Tibial nerve (tissue), 4 donors: ENCODE data around the gene LRRC3. TPM values are rescaled to one million over a fixed set of nuclear protein-coding genes. Genes with fewer than 3 reads are reported as not detected.

Experiments used
- DNase-seq, 2 donors: peaks; one replicate each; pipeline ENCODE4 v3.0.0-alpha.2; 2019; ENCODE audit warnings: low spot score in 2 of 2
- H3K27ac ChIP-seq, 4 donors: fragments of 200-600 bp; sonication (generic) in 3 of 4; one replicate each; pipeline ENCODE4 v1.5.1; 2017 to 2019; ENCODE audit warnings: mild to moderate bottlenecking in 1 of 4
- H3K27me3 ChIP-seq, 2 donors: fragments of 200-600 bp; sonication (generic) in 1 of 2; one replicate each; pipeline versions ENCODE4 v1.5.1 to v1.6.0; 2017 to 2019
- H3K36me3 ChIP-seq, 3 donors: fragments of 200-600 bp; sonication (generic); one replicate each; pipeline ENCODE4 v1.5.1; 2018 to 2019
- H3K4me1 ChIP-seq, 4 donors: fragments of 200-600 bp; sonication (generic) in 3 of 4; one replicate each; pipeline ENCODE4 v1.5.1; 2017 to 2019
- H3K4me3 ChIP-seq, 4 donors: fragments of 200-600 bp; sonication (generic) in 3 of 4; one replicate each; pipeline ENCODE4 v1.5.1; 2017 to 2019; ENCODE audit warnings: mild to moderate bottlenecking in 1 of 4, moderate library complexity in 1 of 4
- H3K9me3 ChIP-seq, 4 donors: fragments of 200-600 bp; sonication (generic) in 3 of 4; one replicate each; pipeline ENCODE4 v1.5.1; 2017 to 2019
- CTCF ChIP-seq, 5 experiments: fragments of 200-600 bp in 3 of 5; fragments of 450-650 bp in 2 of 5; sonication (generic) in 3 of 5; IDR thresholded peaks; one replicate each; pipeline ENCODE4 v1.5.1; 2016 to 2019; ENCODE audit warnings: antibody characterized with exemption in 5 of 5, mild to moderate bottlenecking in 3 of 5, moderate library complexity in 2 of 5
- EP300 ChIP-seq, 2 donors: sonication (generic); formaldehyde crosslinking; IDR thresholded peaks; one replicate each; pipeline ENCODE4 v1.6.1; 2017; ENCODE audit warnings: antibody characterized with exemption in 2 of 2, mild to moderate bottlenecking in 1 of 2
- POLR2A ChIP-seq, 2 donors: fragments of 450-650 bp; IDR thresholded peaks; one replicate each; pipeline ENCODE4 v1.6.1; 2017; ENCODE audit warnings: antibody characterized with exemption in 2 of 2, mild to moderate bottlenecking in 2 of 2, moderate library complexity in 2 of 2
- WGBS, 2 donors: methylation state at CpG; one replicate each; pipeline ENCODE4 v1.1.5; 2018; 5-methylcytosine and 5-hydroxymethylcytosine counted together
- total RNA-seq, 4 donors: library from RNA; depleted of rRNA; stranded (reverse); fragments of >200 nt; gene quantifications; one replicate each; pipeline ENCODE4 v1.1.0, GENCODE V29; 2016

The LRRC3 gene
- total RNA-seq, 4 donors from 2014 or later: 2.0 to 8.0 (median 3.8) TPM

GRCh38 chr21:44467859-44468195 lies 12.5 kb downstream of the LRRC3 start:
- TF ChIP-seq CTCF (IDR thresholded peaks at IDR 0.05) (no peak), EP300 (IDR thresholded peaks at IDR 0.05) (no peak), POLR2A (IDR thresholded peaks at IDR 0.05) (no peak)
- no peaks in the 10 kb centered on the region for H3K9me3 ChIP-seq
- no peak for DNase-seq
- no peaks in the 10 kb centered on the region for H3K27me3 ChIP-seq
- 92 to 95% methylated on average over 15 of the region's 15 CpGs for WGBS, 2 donors
- peaks cover 0 to 4% (median 0%) of the 10 kb centered on the region in 4 donors for H3K4me1 ChIP-seq
- no peak overlapping the region for H3K4me3 ChIP-seq
- no peak overlapping the region for H3K27ac ChIP-seq
- H3K36me3 ChIP-seq: no peaks in the 10 kb centered on the region

GRCh38 chr21:44471341-44471740 lies 16.0 kb downstream of the LRRC3 start:
- H3K36me3 ChIP-seq: no peaks in the 10 kb centered on the region
- H3K27ac ChIP-seq: no peak overlapping the region
- H3K4me1 ChIP-seq: no peaks in the 10 kb centered on the region
- TF ChIP-seq CTCF (IDR thresholded peaks at IDR 0.05) (no peak), POLR2A (IDR thresholded peaks at IDR 0.05) (no peak), EP300 (IDR thresholded peaks at IDR 0.05) (no peak)
- no peak overlapping the region for H3K4me3 ChIP-seq
- DNase-seq: no peak
- H3K27me3 ChIP-seq: no peaks in the 10 kb centered on the region
- H3K9me3 ChIP-seq: no peaks in the 10 kb centered on the region

- H3K4me1 ChIP-seq: no peaks in the 10 kb centered on the region
- no peaks in the 10 kb centered on the region for H3K27me3 ChIP-seq
- H3K27ac ChIP-seq: no peak overlapping the region
- H3K4me3 ChIP-seq: no peak overlapping the region
- no peak for DNase-seq
- no peaks in the 10 kb centered on the region for H3K36me3 ChIP-seq
- no peaks in the 10 kb centered on the region for H3K9me3 ChIP-seq
- TF ChIP-seq POLR2A (IDR thresholded peaks at IDR 0.05): no peak
- no peak for TF ChIP-seq CTCF (IDR thresholded peaks at IDR 0.05)
- TF ChIP-seq EP300 (IDR thresholded peaks at IDR 0.05): no peak
- 84 to 94% methylated on average over 6 of the region's 6 CpGs for WGBS, 2 donors
These were observed 16.7 kb downstream of the LRRC3 start for GRCh38 chr21:44471996-44472395.

- no peak for DNase-seq
- no peak overlapping the region for H3K27ac ChIP-seq
- WGBS, 2 donors: 94% methylated on average over 18 to 19 of the region's 19 CpGs
- H3K36me3 ChIP-seq: no peaks in the 10 kb centered on the region
- H3K4me3 ChIP-seq: no peak overlapping the region
- no peaks in the 10 kb centered on the region for H3K27me3 ChIP-seq
- TF ChIP-seq POLR2A (IDR thresholded peaks at IDR 0.05) (no peak), EP300 (IDR thresholded peaks at IDR 0.05) (no peak), CTCF (IDR thresholded peaks at IDR 0.05) (no peak)
- H3K9me3 ChIP-seq: no peaks in the 10 kb centered on the region
- H3K4me1 ChIP-seq: no peaks in the 10 kb centered on the region
These were observed 18.7 kb downstream of the LRRC3 start for GRCh38 chr21:44473915-44474555.

GRCh38 chr21:44475266-44475845 lies 20.0 kb downstream of the LRRC3 start:
- Histone ChIP-seq H3K4me1 (no peaks in the 10 kb centered on the region), H3K36me3 (no peaks in the 10 kb centered on the region), H3K4me3 (no peak overlapping the region), H3K27me3 (no peaks in the 10 kb centered on the region), H3K9me3 (no peaks in the 10 kb centered on the region), H3K27ac (no peak overlapping the region)
- WGBS, 2 donors: 81 to 84% methylated on average over 17 of the region's 17 CpGs
- no peak for DNase-seq
- TF ChIP-seq CTCF (IDR thresholded peaks at IDR 0.05) (no peak), POLR2A (IDR thresholded peaks at IDR 0.05) (no peak), EP300 (IDR thresholded peaks at IDR 0.05) (no peak)
